Activated T-helper 1 cell treated with anti-CD3 and anti-CD28 coated beads, Interleukin-2, amount 50 U/mL, for 16 hours (primary cell): ENCODE results near the gene STPG1.

Source experiments
- DNase-seq, 2 donors: peaks; one replicate each; pipeline ENCODE4 v3.0.0-alpha.2; 2020; ENCODE audit warnings: low read depth in 1 of 2, low spot score in 1 of 2

STPG1 gene

GRCh38 chr1:24426744-24427544, 13.4 kb upstream of the STPG1 start:
- no peak for DNase-seq

GRCh38 chr1:24425922-24426321, 12.3 kb upstream of the STPG1 start:
- DNase-seq, result no peak

- no peak for DNase-seq
Measured at GRCh38 chr1:24425441-24425840, 11.9 kb upstream of the STPG1 start.

- DNase-seq, result no peak
Measured at GRCh38 chr1:24424990-24425389, 11.4 kb upstream of the STPG1 start.

GRCh38 chr1:24424207-24424606, 10.6 kb upstream of the STPG1 start:
- no peak for DNase-seq

GRCh38 chr1:24421502-24421901, 7.9 kb upstream of the STPG1 start:
- DNase-seq, result no peak

- DNase-seq, result no peak
Measured at GRCh38 chr1:24420547-24420946, 7.0 kb upstream of the STPG1 start.

- no peak for DNase-seq
Measured at GRCh38 chr1:24418898-24419628, 5.5 kb upstream of the STPG1 start.

- DNase-seq, result no peak
Measured at GRCh38 chr1:24417681-24418080, 4.1 kb upstream of the STPG1 start.

- DNase-seq, result peak in 1 of 2 donors; percentile 12
Measured at GRCh38 chr1:24416666-24417391, 3.2 kb upstream of the STPG1 start.

- no peak for DNase-seq
Measured at GRCh38 chr1:24415910-24416665, 2.5 kb upstream of the STPG1 start.

GRCh38 chr1:24415334-24415909, 1.8 kb upstream of the STPG1 start, which contains the start of gene NIPAL3:
NIPAL3 (plus strand) TSS chr1:24415802; CDS start chr1:24419548, 3,746 bp downstream.
- DNase-seq, result peak; percentile 92 to 94

- no peak for DNase-seq
Measured at GRCh38 chr1:24414775-24415333, 1.3 kb upstream of the STPG1 start.

GRCh38 chr1:24412408-24412807, 1.2 kb downstream of the STPG1 start:
- DNase-seq, result no peak

GRCh38 chr1:24411963-24412362, 1.6 kb downstream of the STPG1 start:
- no peak for DNase-seq

GRCh38 chr1:24410750-24411149, 2.8 kb downstream of the STPG1 start:
- no peak for DNase-seq

- no peak for DNase-seq
Measured at GRCh38 chr1:24409535-24409934, 4.0 kb downstream of the STPG1 start.

GRCh38 chr1:24406788-24407187, 6.8 kb downstream of the STPG1 start:
- no peak for DNase-seq

GRCh38 chr1:24403806-24404205, 9.8 kb downstream of the STPG1 start:
- no peak for DNase-seq

GRCh38 chr1:24400065-24400464, 13.5 kb downstream of the STPG1 start:
- DNase-seq, result no peak
